ENCODE data around the gene WDPCP. TPM values are rescaled to one million over a fixed set of nuclear protein-coding genes. Genes with fewer than 3 reads are reported as not detected.
A peak's percentile ranks its signal among the peaks of the same experiment; 100 is the strongest.
"Not testable (repeated sequence)": the region's sequence is repeated elsewhere in the genome, so short reads cannot be mapped to it uniquely, and the experiment has no call there.

Gene WDPCP
- polyA plus RNA-seq, 4 donors = 1.1 to 4.0 (median 1.5) TPM

DNA sequence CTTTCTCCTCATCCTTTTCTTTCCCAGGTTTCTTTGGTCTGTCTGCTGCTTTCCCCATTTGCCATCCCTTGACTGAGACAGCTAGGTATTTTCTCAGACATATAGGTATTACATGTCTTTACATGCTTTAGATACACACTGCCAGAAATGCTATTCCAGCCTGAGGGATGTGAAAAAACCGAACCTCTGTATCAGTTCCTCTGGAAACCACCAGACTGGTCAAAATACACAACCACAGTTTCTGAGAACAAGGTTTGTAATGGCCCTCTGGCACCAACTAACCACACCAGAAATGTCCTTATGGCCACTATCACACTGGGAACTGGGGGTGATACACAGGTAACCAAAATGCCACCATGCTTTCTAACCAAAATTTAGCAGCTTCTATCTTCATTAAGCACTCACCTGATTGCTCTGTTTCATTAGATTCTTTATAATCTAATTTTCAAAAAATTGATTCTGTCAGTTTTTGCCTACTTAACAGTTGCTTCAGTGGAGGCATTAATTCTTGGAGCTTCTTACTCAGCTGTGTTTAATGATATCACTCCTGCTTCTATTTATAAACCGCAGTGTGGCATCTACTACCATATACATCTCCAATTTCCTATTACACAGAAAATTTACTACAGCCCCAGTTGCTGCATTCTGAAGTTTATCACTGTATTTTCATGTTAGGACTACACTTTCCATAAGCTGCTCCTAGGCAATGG, 243.5 kb downstream of the WDPCP start:
- WGBS, 3 donors = 89 to 96% (median 92%) methylated on average over 2 of the region's 2 CpGs
- no peak for FAIRE-seq

DNA sequence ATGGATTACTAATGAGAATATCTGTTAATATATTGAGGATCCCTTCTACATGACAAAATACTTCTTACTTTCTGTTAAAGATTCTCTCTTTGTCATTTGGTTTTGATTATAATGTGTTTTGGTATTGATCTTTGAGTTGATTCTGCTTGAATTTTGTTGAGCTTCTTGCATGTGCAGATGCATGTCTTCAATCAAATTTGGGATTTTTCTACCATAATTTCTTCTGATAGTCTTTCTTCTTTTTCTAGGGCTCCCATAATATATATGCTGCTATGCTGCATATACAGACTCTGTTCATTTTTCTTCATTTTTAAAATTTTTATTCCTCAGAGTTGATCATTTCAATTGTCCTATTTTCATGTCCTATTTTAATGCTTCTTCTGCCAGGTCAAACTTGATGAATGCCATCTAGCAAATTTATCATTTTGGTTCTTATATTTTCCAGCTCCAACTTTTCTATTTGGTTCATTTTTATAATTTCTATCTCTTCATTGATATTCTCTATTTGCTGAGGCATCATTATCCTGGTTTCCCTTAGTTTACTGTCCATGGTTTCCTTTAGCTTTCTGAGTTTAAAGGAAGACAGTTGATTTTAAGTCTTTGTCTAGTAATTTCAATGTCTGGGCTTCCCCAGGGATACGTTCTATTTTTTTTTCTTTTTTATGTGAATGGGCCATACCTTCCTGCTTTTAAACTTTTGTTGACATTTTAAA, 244.7 kb downstream of the WDPCP start:
- no peaks in the 10 kb centered on the region for H3K27me3 ChIP-seq (ENCODE audit: control insufficient read depth in 3 of 3, insufficient read depth in 3 of 3, low read length in 3 of 3)
- 67 to 84% (median 67%) methylated on average over 1 of the region's 1 CpG for WGBS, 3 donors
- DNase-seq (no peak), FAIRE-seq (peak; percentile 15)
- no peaks in the 10 kb centered on the region for H3K36me3 ChIP-seq (ENCODE audit: control insufficient read depth in 3 of 3, insufficient read depth in 2 of 3, low read depth in 1 of 3, low read length in 3 of 3)
- peaks cover 0 to 16% of the 10 kb centered on the region in 2 donors for H3K9me3 ChIP-seq (ENCODE audit: control insufficient read depth in 2 of 2, insufficient read depth in 1 of 2, low read depth in 1 of 2, low read length in 1 of 2)
- no peak overlapping the region for H3K4me3 ChIP-seq (ENCODE audit: low read depth in 1 of 3, low read length in 3 of 3)
- H3K4me1 ChIP-seq (ENCODE audit: control insufficient read depth in 3 of 3, insufficient read depth in 2 of 3, low read depth in 1 of 3, low read length in 2 of 3) = no peaks in the 10 kb centered on the region
- no peak overlapping the region for H3K27ac ChIP-seq (ENCODE audit: low read depth in 1 of 3, low read length in 2 of 3)

More for the DNA sequence above, 243.5 kb downstream of the WDPCP start:
- no peak for DNase-seq
- Histone ChIP-seq H3K27ac (ENCODE audit: low read depth in 1 of 3, low read length in 2 of 3) (no peak overlapping the region), H3K4me3 (ENCODE audit: low read depth in 1 of 3, low read length in 3 of 3) (no peak overlapping the region), H3K4me1 (ENCODE audit: control insufficient read depth in 3 of 3, insufficient read depth in 2 of 3, low read depth in 1 of 3, low read length in 2 of 3) (no peaks in the 10 kb centered on the region), H3K9me3 (ENCODE audit: control insufficient read depth in 2 of 2, insufficient read depth in 1 of 2, low read depth in 1 of 2, low read length in 1 of 2) (peaks cover 0 to 16% of the 10 kb centered on the region in 2 donors), H3K36me3 (ENCODE audit: control insufficient read depth in 3 of 3, insufficient read depth in 2 of 3, low read depth in 1 of 3, low read length in 3 of 3) (no peaks in the 10 kb centered on the region), H3K27me3 (ENCODE audit: control insufficient read depth in 3 of 3, insufficient read depth in 3 of 3, low read length in 3 of 3) (no peaks in the 10 kb centered on the region)

DNA sequence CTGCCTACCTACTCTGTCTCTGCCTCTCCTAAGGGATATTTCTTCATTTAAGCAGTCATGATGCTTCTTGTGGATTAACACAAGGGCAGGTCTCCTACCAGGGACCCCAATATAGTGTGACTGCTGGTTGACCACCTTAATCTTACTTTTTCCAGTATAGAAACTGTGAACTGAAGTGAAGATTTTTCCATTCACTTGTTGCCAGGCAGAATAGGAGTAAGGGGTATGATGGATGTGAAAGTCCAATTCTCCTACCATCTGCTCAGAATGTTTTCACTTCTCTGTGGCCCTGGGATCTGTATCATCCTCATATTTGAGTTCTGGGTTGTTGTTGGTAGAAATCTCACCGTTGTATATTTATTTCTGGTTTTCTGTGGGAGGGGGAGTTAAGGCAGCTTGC, 247.8 kb downstream of the WDPCP start:
- no peak for FAIRE-seq
- H3K4me1 ChIP-seq (ENCODE audit: control insufficient read depth in 3 of 3, insufficient read depth in 2 of 3, low read depth in 1 of 3, low read length in 2 of 3) = no peaks in the 10 kb centered on the region
- 79 to 88% (median 86%) methylated on average over 1 of the region's 1 CpG for WGBS, 3 donors
- no peaks in the 10 kb centered on the region for H3K27me3 ChIP-seq (ENCODE audit: control insufficient read depth in 3 of 3, insufficient read depth in 3 of 3, low read length in 3 of 3)
- H3K36me3 ChIP-seq (ENCODE audit: control insufficient read depth in 3 of 3, insufficient read depth in 2 of 3, low read depth in 1 of 3, low read length in 3 of 3) = no peaks in the 10 kb centered on the region
- H3K9me3 ChIP-seq (ENCODE audit: control insufficient read depth in 2 of 2, insufficient read depth in 1 of 2, low read depth in 1 of 2, low read length in 1 of 2) = peaks cover 0 to 16% of the 10 kb centered on the region in 2 donors
- DNase-seq = no peak
- H3K27ac ChIP-seq (ENCODE audit: low read depth in 1 of 3, low read length in 2 of 3) = no peak overlapping the region
- H3K4me3 ChIP-seq (ENCODE audit: low read depth in 1 of 3, low read length in 3 of 3) = no peak overlapping the region

DNA sequence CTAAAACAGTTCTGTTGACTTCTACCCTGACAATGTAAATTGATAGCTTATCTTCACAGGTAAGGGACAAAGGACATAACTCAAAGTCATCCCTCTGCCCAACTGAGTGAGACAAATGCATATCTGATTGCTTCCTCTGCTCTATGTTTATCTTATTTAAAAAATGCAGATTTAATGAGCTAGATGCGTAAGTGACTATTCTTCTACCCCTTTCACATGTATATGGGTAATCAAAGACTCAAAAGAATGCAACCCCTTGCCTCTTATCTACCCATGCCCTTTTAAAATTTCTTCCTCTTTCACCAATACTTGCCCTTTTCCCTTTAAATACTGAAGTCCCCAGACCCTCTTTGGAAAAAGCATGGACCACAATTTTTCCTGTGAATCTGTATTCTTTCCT, 253.4 kb downstream of the WDPCP start:
- no peaks in the 10 kb centered on the region for H3K9me3 ChIP-seq (ENCODE audit: control insufficient read depth in 2 of 2, insufficient read depth in 1 of 2, low read depth in 1 of 2, low read length in 1 of 2)
- H3K27ac ChIP-seq (ENCODE audit: low read depth in 1 of 3, low read length in 2 of 3) = no peak overlapping the region
- DNase-seq = no peak
- H3K36me3 ChIP-seq (ENCODE audit: control insufficient read depth in 3 of 3, insufficient read depth in 2 of 3, low read depth in 1 of 3, low read length in 3 of 3) = no peaks in the 10 kb centered on the region
- no peaks in the 10 kb centered on the region for H3K4me1 ChIP-seq (ENCODE audit: control insufficient read depth in 3 of 3, insufficient read depth in 2 of 3, low read depth in 1 of 3, low read length in 2 of 3)
- no peak overlapping the region for H3K4me3 ChIP-seq (ENCODE audit: low read depth in 1 of 3, low read length in 3 of 3)
- 94 to 100% (median 95%) methylated on average over 1 of the region's 1 CpG for WGBS, 3 donors
- no peaks in the 10 kb centered on the region for H3K27me3 ChIP-seq (ENCODE audit: control insufficient read depth in 3 of 3, insufficient read depth in 3 of 3, low read length in 3 of 3)
- no peak for FAIRE-seq

DNA sequence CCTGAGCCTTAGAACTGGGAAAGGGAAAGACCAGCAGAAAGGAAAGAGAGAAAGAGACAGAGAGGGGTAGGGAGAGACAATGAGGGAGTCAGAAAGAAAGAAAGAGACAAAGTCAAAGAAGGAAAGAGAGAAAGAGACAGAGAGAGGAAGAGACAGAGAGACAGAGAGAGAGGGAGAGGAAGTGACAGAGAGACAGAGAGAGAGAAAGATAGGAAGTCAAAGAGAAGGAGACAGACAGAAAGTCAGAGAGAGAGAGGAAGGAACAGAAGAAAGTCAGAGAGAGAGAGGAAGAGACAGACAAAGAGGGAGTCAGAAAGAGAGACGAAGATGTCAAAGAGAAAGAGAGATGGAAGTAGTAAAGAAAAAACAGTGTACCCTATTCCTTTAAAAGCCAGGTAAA, 261.8 kb downstream of the WDPCP start:
- no peak for FAIRE-seq
- Histone ChIP-seq H3K27ac (ENCODE audit: low read depth in 1 of 3, low read length in 2 of 3) (no peak overlapping the region), H3K9me3 (ENCODE audit: control insufficient read depth in 2 of 2, insufficient read depth in 1 of 2, low read depth in 1 of 2, low read length in 1 of 2) (peaks cover 0 to 15% of the 10 kb centered on the region in 2 donors), H3K36me3 (ENCODE audit: control insufficient read depth in 3 of 3, insufficient read depth in 2 of 3, low read depth in 1 of 3, low read length in 3 of 3) (no peaks in the 10 kb centered on the region), H3K27me3 (ENCODE audit: control insufficient read depth in 3 of 3, insufficient read depth in 3 of 3, low read length in 3 of 3) (no peaks in the 10 kb centered on the region), H3K4me3 (ENCODE audit: low read depth in 1 of 3, low read length in 3 of 3) (no peak overlapping the region), H3K4me1 (ENCODE audit: control insufficient read depth in 3 of 3, insufficient read depth in 2 of 3, low read depth in 1 of 3, low read length in 2 of 3) (no peaks in the 10 kb centered on the region)
- WGBS, 3 donors = 79 to 83% (median 80%) methylated on average over 1 of the region's 1 CpG
- DNase-seq = no peak

DNA sequence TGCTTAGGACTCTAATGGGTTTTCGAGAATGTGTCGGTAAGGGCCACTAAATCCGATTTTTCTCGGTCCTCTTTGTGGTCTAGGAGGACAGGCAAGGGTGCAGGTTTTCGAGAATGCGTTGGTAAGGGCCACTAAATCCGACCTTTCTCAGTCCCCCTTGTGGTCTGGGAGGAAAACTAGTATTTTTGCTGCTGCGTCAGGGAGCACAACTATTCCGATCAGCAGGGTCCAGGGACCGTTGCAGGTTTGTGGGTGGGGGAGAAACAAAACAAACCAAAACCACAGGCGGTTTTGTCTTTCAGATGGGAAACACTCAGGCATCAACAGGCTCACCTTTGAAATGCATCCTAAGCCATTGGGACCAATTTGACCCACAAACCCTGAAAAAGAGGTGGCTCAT, 264.6 kb downstream of the WDPCP start:
- H3K27ac ChIP-seq (ENCODE audit: low read depth in 1 of 3, low read length in 2 of 3); H3K4me1 ChIP-seq (ENCODE audit: control insufficient read depth in 3 of 3, insufficient read depth in 2 of 3, low read depth in 1 of 3, low read length in 2 of 3); H3K4me3 ChIP-seq (ENCODE audit: low read depth in 1 of 3, low read length in 3 of 3); H3K36me3 ChIP-seq (ENCODE audit: control insufficient read depth in 3 of 3, insufficient read depth in 2 of 3, low read depth in 1 of 3, low read length in 3 of 3); H3K27me3 ChIP-seq (ENCODE audit: control insufficient read depth in 3 of 3, insufficient read depth in 3 of 3, low read length in 3 of 3); FAIRE-seq; DNase-seq: not testable (repeated sequence)
- peaks cover 0 to 11% of the 10 kb centered on the region in 2 donors for H3K9me3 ChIP-seq (ENCODE audit: control insufficient read depth in 2 of 2, insufficient read depth in 1 of 2, low read depth in 1 of 2, low read length in 1 of 2)
- whole genome bisulfite sequencing, 3 donors = 84 to 89% (median 85%) methylated on average over 11 of the region's 11 CpGs

DNA sequence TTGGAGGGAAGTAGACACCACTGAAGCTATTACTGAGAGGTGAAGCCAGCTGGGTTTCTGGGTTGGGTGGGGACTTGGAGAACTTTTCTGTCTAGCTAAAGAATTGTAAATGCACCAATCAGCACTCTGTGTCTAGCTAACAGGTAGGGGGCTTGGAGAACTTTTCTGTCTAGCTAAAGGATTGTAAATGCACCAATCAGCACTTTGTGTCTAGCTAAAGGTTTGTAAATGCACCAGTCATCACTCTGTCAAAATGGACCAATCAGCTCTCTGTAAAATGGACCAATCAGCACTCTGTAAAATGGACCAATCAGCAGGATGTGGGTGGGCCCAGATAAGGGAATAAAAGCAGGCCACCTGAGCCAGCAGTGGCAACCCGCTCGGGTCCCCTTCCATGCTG, 266.3 kb downstream of the WDPCP start:
- WGBS, 3 donors = 82 to 96% (median 93%) methylated on average over 2 of the region's 2 CpGs
- not testable (repeated sequence) for H3K4me3 ChIP-seq (ENCODE audit: low read depth in 1 of 3, low read length in 3 of 3); H3K27me3 ChIP-seq (ENCODE audit: control insufficient read depth in 3 of 3, insufficient read depth in 3 of 3, low read length in 3 of 3); DNase-seq; H3K36me3 ChIP-seq (ENCODE audit: control insufficient read depth in 3 of 3, insufficient read depth in 2 of 3, low read depth in 1 of 3, low read length in 3 of 3); H3K4me1 ChIP-seq (ENCODE audit: control insufficient read depth in 3 of 3, insufficient read depth in 2 of 3, low read depth in 1 of 3, low read length in 2 of 3); H3K27ac ChIP-seq (ENCODE audit: low read depth in 1 of 3, low read length in 2 of 3); FAIRE-seq; H3K9me3 ChIP-seq (ENCODE audit: control insufficient read depth in 2 of 2, insufficient read depth in 1 of 2, low read depth in 1 of 2, low read length in 1 of 2)

DNA sequence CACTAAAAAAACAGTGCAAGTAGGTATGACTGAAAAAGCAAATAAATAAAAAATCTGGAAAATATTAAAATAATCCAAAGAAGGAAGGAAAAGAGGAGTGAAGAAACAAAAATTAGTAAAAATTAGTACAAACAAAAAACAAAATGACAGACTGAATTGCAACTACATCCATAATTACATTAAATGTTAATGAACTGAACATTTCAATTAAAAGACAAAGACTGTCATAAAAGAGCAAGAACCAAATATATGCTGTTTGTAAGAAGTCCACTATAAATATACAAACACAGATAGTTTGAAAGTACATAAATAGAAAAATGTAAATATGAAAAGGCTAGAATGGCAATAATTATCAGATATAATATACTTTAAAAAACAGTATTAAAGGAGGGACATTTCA, 267.6 kb downstream of the WDPCP start:
- no peaks in the 10 kb centered on the region for H3K4me1 ChIP-seq (ENCODE audit: control insufficient read depth in 3 of 3, insufficient read depth in 2 of 3, low read depth in 1 of 3, low read length in 2 of 3)
- no peaks in the 10 kb centered on the region for H3K36me3 ChIP-seq (ENCODE audit: control insufficient read depth in 3 of 3, insufficient read depth in 2 of 3, low read depth in 1 of 3, low read length in 3 of 3)
- H3K27me3 ChIP-seq (ENCODE audit: control insufficient read depth in 3 of 3, insufficient read depth in 3 of 3, low read length in 3 of 3) = no peaks in the 10 kb centered on the region
- no peak overlapping the region for H3K27ac ChIP-seq (ENCODE audit: low read depth in 1 of 3, low read length in 2 of 3)
- FAIRE-seq (no peak), DNase-seq (no peak)
- no peak overlapping the region for H3K4me3 ChIP-seq (ENCODE audit: low read depth in 1 of 3, low read length in 3 of 3)
- peaks cover 0 to 5% of the 10 kb centered on the region in 2 donors for H3K9me3 ChIP-seq (ENCODE audit: control insufficient read depth in 2 of 2, insufficient read depth in 1 of 2, low read depth in 1 of 2, low read length in 1 of 2)
